ENCODE measurements around the gene CASP10.

The CASP10 gene

GRCh38 chr2:201242571-201243277 is 59.8 kb downstream of the CASP10 start:
- Histone ChIP-seq H3K36me3 (ENCODE audit: control insufficient read depth, low read depth, low read length) (no peaks in the 10 kb centered on the region), H3K4me3 (ENCODE audit: low read length) (no peak overlapping the region), H3K4me1 (ENCODE audit: control insufficient read depth, low read depth, low read length) (no peaks in the 10 kb centered on the region), H3K9ac (ENCODE audit: low read length) (no peak overlapping the region), H3K27me3 (ENCODE audit: control insufficient read depth, insufficient read depth, low read length) (no peaks in the 10 kb centered on the region), H3K27ac (ENCODE audit: low read length) (no peak overlapping the region), H3K9me3 (ENCODE audit: control insufficient read depth, low read depth, low read length) (no peaks in the 10 kb centered on the region)

- no peaks in the 10 kb centered on the region for H3K27me3 ChIP-seq (ENCODE audit: control insufficient read depth, insufficient read depth, low read length)
- H3K9ac ChIP-seq (ENCODE audit: low read length): no peak overlapping the region
- H3K27ac ChIP-seq (ENCODE audit: low read length): no peak overlapping the region
- H3K4me3 ChIP-seq (ENCODE audit: low read length): no peak overlapping the region
- H3K9me3 ChIP-seq (ENCODE audit: control insufficient read depth, low read depth, low read length): no peaks in the 10 kb centered on the region
- H3K36me3 ChIP-seq (ENCODE audit: control insufficient read depth, low read depth, low read length): no peaks in the 10 kb centered on the region
- no peaks in the 10 kb centered on the region for H3K4me1 ChIP-seq (ENCODE audit: control insufficient read depth, low read depth, low read length)
These were observed 61.9 kb downstream of the CASP10 start for GRCh38 chr2:201244829-201245228.

GRCh38 chr2:201246280-201246679 is 63.3 kb downstream of the CASP10 start:
- H3K9ac ChIP-seq (ENCODE audit: low read length): no peak overlapping the region
- no peaks in the 10 kb centered on the region for H3K36me3 ChIP-seq (ENCODE audit: control insufficient read depth, low read depth, low read length)
- H3K4me3 ChIP-seq (ENCODE audit: low read length): no peak overlapping the region
- no peaks in the 10 kb centered on the region for H3K27me3 ChIP-seq (ENCODE audit: control insufficient read depth, insufficient read depth, low read length)
- H3K27ac ChIP-seq (ENCODE audit: low read length): no peak overlapping the region
- H3K9me3 ChIP-seq (ENCODE audit: control insufficient read depth, low read depth, low read length): no peaks in the 10 kb centered on the region
- H3K4me1 ChIP-seq (ENCODE audit: control insufficient read depth, low read depth, low read length): no peaks in the 10 kb centered on the region

- H3K4me1 ChIP-seq (ENCODE audit: control insufficient read depth, low read depth, low read length): no peaks in the 10 kb centered on the region
- H3K27ac ChIP-seq (ENCODE audit: low read length): no peak overlapping the region
- H3K9ac ChIP-seq (ENCODE audit: low read length): no peak overlapping the region
- no peaks in the 10 kb centered on the region for H3K9me3 ChIP-seq (ENCODE audit: control insufficient read depth, low read depth, low read length)
- H3K36me3 ChIP-seq (ENCODE audit: control insufficient read depth, low read depth, low read length): no peaks in the 10 kb centered on the region
- H3K4me3 ChIP-seq (ENCODE audit: low read length): no peak overlapping the region
- H3K27me3 ChIP-seq (ENCODE audit: control insufficient read depth, insufficient read depth, low read length): no peaks in the 10 kb centered on the region
These were observed 65.4 kb downstream of the CASP10 start for GRCh38 chr2:201248288-201248844.

GRCh38 chr2:201249889-201250288 is 66.9 kb downstream of the CASP10 start:
- no peaks in the 10 kb centered on the region for H3K9me3 ChIP-seq (ENCODE audit: control insufficient read depth, low read depth, low read length)
- no peak overlapping the region for H3K9ac ChIP-seq (ENCODE audit: low read length)
- H3K27ac ChIP-seq (ENCODE audit: low read length): no peak overlapping the region
- no peaks in the 10 kb centered on the region for H3K27me3 ChIP-seq (ENCODE audit: control insufficient read depth, insufficient read depth, low read length)
- no peak overlapping the region for H3K4me3 ChIP-seq (ENCODE audit: low read length)
- no peaks in the 10 kb centered on the region for H3K36me3 ChIP-seq (ENCODE audit: control insufficient read depth, low read depth, low read length)
- H3K4me1 ChIP-seq (ENCODE audit: control insufficient read depth, low read depth, low read length): peaks cover 7% of the 10 kb centered on the region

- Histone ChIP-seq H3K9me3 (ENCODE audit: control insufficient read depth, low read depth, low read length) (no peaks in the 10 kb centered on the region), H3K36me3 (ENCODE audit: control insufficient read depth, low read depth, low read length) (no peaks in the 10 kb centered on the region), H3K27me3 (ENCODE audit: control insufficient read depth, insufficient read depth, low read length) (no peaks in the 10 kb centered on the region), H3K9ac (ENCODE audit: low read length) (no peak overlapping the region), H3K4me1 (ENCODE audit: control insufficient read depth, low read depth, low read length) (peaks cover 7% of the 10 kb centered on the region), H3K4me3 (ENCODE audit: low read length) (no peak overlapping the region), H3K27ac (ENCODE audit: low read length) (no peak overlapping the region)
These were observed 67.8 kb downstream of the CASP10 start for GRCh38 chr2:201250741-201251140.

GRCh38 chr2:201254081-201254730 is 71.3 kb downstream of the CASP10 start:
- Histone ChIP-seq H3K4me3 (ENCODE audit: low read length) (no peak overlapping the region), H3K27me3 (ENCODE audit: control insufficient read depth, insufficient read depth, low read length) (no peaks in the 10 kb centered on the region), H3K9me3 (ENCODE audit: control insufficient read depth, low read depth, low read length) (no peaks in the 10 kb centered on the region), H3K4me1 (ENCODE audit: control insufficient read depth, low read depth, low read length) (peaks cover 23% of the 10 kb centered on the region), H3K27ac (ENCODE audit: low read length) (no peak overlapping the region), H3K36me3 (ENCODE audit: control insufficient read depth, low read depth, low read length) (no peaks in the 10 kb centered on the region), H3K9ac (ENCODE audit: low read length) (no peak overlapping the region)

- Histone ChIP-seq H3K4me3 (ENCODE audit: low read length) (no peak overlapping the region), H3K27me3 (ENCODE audit: control insufficient read depth, insufficient read depth, low read length) (no peaks in the 10 kb centered on the region), H3K27ac (ENCODE audit: low read length) (no peak overlapping the region), H3K9ac (ENCODE audit: low read length) (no peak overlapping the region), H3K36me3 (ENCODE audit: control insufficient read depth, low read depth, low read length) (no peaks in the 10 kb centered on the region), H3K4me1 (ENCODE audit: control insufficient read depth, low read depth, low read length) (peaks cover 23% of the 10 kb centered on the region), H3K9me3 (ENCODE audit: control insufficient read depth, low read depth, low read length) (no peaks in the 10 kb centered on the region)
These were observed 72.6 kb downstream of the CASP10 start for GRCh38 chr2:201255408-201256033.

- Histone ChIP-seq H3K9ac (ENCODE audit: low read length) (no peak overlapping the region), H3K4me1 (ENCODE audit: control insufficient read depth, low read depth, low read length) (peaks cover 23% of the 10 kb centered on the region), H3K4me3 (ENCODE audit: low read length) (no peak overlapping the region), H3K27me3 (ENCODE audit: control insufficient read depth, insufficient read depth, low read length) (no peaks in the 10 kb centered on the region), H3K27ac (ENCODE audit: low read length) (no peak overlapping the region), H3K36me3 (ENCODE audit: control insufficient read depth, low read depth, low read length) (no peaks in the 10 kb centered on the region), H3K9me3 (ENCODE audit: control insufficient read depth, low read depth, low read length) (no peaks in the 10 kb centered on the region)
These were observed 73.1 kb downstream of the CASP10 start for GRCh38 chr2:201256082-201256481.

- H3K9ac ChIP-seq (ENCODE audit: low read length): peak overlapping the region; percentile 66
- peak overlapping the region; percentile 78 for H3K27ac ChIP-seq (ENCODE audit: low read length)
- no peaks in the 10 kb centered on the region for H3K27me3 ChIP-seq (ENCODE audit: control insufficient read depth, insufficient read depth, low read length)
- H3K36me3 ChIP-seq (ENCODE audit: control insufficient read depth, low read depth, low read length): no peaks in the 10 kb centered on the region
- peak overlapping the region; percentile 59 for H3K4me3 ChIP-seq (ENCODE audit: low read length)
- peaks cover 23% of the 10 kb centered on the region for H3K4me1 ChIP-seq (ENCODE audit: control insufficient read depth, low read depth, low read length)
- no peaks in the 10 kb centered on the region for H3K9me3 ChIP-seq (ENCODE audit: control insufficient read depth, low read depth, low read length)
These were observed 74.5 kb downstream of the CASP10 start for GRCh38 chr2:201257381-201257955.

- no peaks in the 10 kb centered on the region for H3K36me3 ChIP-seq (ENCODE audit: control insufficient read depth, low read depth, low read length)
- no peaks in the 10 kb centered on the region for H3K27me3 ChIP-seq (ENCODE audit: control insufficient read depth, insufficient read depth, low read length)
- peak overlapping the region; percentile 78 for H3K27ac ChIP-seq (ENCODE audit: low read length)
- H3K4me3 ChIP-seq (ENCODE audit: low read length): peak overlapping the region; percentile 59
- H3K4me1 ChIP-seq (ENCODE audit: control insufficient read depth, low read depth, low read length): peaks cover 23% of the 10 kb centered on the region
- H3K9ac ChIP-seq (ENCODE audit: low read length): peak overlapping the region; percentile 66
- no peaks in the 10 kb centered on the region for H3K9me3 ChIP-seq (ENCODE audit: control insufficient read depth, low read depth, low read length)
These were observed 75.2 kb downstream of the CASP10 start for GRCh38 chr2:201257956-201258665.
